Spleen (tissue), 3 donors: Measurements from ENCODE around the gene SOX13.
A peak's percentile ranks its signal among the peaks of the same experiment; 100 is the strongest.

Experiments used
- POLR2A ChIP-seq, 3 donors: fragments of 450-650 bp; IDR thresholded peaks; one replicate each; pipeline ENCODE4 v1.5.1; 2017; ENCODE audit warnings: antibody characterized with exemption in 3 of 3, mild to moderate bottlenecking in 1 of 3
- POLR2AphosphoS5 ChIP-seq, 3 donors: sonication (generic); formaldehyde crosslinking; IDR thresholded peaks; one replicate each; pipeline ENCODE4 v1.5.1; 2017; ENCODE audit warnings: antibody characterized with exemption in 3 of 3

DNA sequence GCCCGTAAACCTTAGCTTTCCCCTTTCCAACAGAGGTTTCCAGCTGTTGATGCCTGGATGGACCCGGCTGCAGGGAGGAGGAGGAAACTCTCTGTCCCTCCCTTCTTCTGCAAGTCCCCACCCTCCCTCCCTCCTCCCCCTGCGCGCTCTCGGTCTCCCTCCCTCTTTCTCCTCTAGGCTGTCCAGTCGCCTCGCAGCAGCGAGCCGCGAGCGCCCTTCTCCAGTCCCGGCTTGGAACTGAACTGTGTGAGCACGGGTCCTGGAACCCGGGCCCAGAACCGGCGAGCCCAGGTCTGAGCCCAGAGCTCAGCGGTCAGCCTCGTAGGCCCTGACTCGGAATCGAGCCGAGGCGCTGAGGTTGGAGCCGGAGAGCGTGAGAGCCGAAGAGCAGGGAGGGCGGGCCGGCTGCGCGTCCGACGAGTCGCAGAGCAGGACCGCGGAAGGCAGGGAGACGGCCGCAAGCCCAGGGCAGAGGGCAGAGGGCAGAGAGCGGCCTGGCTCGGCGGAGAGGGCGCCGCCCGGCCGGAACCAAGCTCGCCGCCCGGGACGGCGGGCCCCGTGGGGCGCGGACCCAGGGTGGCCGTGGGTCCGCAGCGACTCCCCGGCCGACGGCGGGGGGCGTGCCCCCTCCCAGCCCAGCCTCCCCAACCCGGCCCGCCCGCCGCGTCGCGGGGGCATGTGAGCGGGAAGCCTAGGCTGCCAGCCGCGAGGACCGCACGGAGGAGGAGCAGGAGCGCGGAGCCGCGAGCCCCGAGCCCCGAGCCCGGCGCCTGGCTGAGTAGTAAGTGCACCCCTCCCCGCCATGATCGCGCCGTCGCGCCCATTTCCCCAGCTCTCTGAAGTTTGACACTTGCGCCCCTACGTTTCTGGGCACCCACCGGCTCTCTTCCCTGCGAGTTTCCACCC, at the start of gene SOX13:
- peak in 2 of 3 donors; percentile 47 to 67 for TF ChIP-seq POLR2A (IDR thresholded peaks at IDR 0.05)
- TF ChIP-seq POLR2AphosphoS5 (IDR thresholded peaks at IDR 0.05), result peak; percentile 89 to 96 (median 92)
